HG03025 (cell line): ENCODE results near the gene ZNF609.
"Not testable (repeated sequence)": the region's sequence is repeated elsewhere in the genome, so short reads cannot be mapped to it uniquely, and the experiment has no call there.

Experiments used
- ATAC-seq: cut with Tn5 transposase; IDR thresholded peaks from one replicate; pipeline ENCODE4 v1.9.1; 2021; ENCODE audit warnings: mild to moderate bottlenecking, moderate library complexity; ENCODE audit not compliant: unreplicated experiment, low FRiP score

ZNF609 gene

GRCh38 chr15:64639744-64640143 is 179.4 kb downstream of the ZNF609 start:
- ATAC-seq = not testable (repeated sequence)

GRCh38 chr15:64640146-64640871 is 179.9 kb downstream of the ZNF609 start:
- no peak for ATAC-seq

GRCh38 chr15:64642875-64643274 is 182.5 kb downstream of the ZNF609 start:
- ATAC-seq = no peak

GRCh38 chr15:64643685-64644084 is 183.3 kb downstream of the ZNF609 start:
- ATAC-seq = no peak

GRCh38 chr15:64644811-64645210 is 184.4 kb downstream of the ZNF609 start:
- ATAC-seq = not testable (repeated sequence)

GRCh38 chr15:64645995-64646394 is 185.6 kb downstream of the ZNF609 start:
- no peak for ATAC-seq

GRCh38 chr15:64647367-64647766 is 187.0 kb downstream of the ZNF609 start:
- ATAC-seq = no peak

GRCh38 chr15:64650552-64650951 is 190.2 kb downstream of the ZNF609 start:
- no peak for ATAC-seq

- no peak for ATAC-seq
Observed at GRCh38 chr15:64651601-64652191, 191.3 kb downstream of the ZNF609 start.

- no peak for ATAC-seq
Observed at GRCh38 chr15:64653757-64654156, 193.4 kb downstream of the ZNF609 start.

GRCh38 chr15:64656508-64656907 is 196.1 kb downstream of the ZNF609 start:
- no peak for ATAC-seq

- ATAC-seq = no peak
Observed at GRCh38 chr15:64665179-64665578, 204.8 kb downstream of the ZNF609 start.

- no peak for ATAC-seq
Observed at GRCh38 chr15:64667736-64668161, 207.4 kb downstream of the ZNF609 start.

- ATAC-seq = no peak
Observed at GRCh38 chr15:64673866-64674265, 213.5 kb downstream of the ZNF609 start.

- no peak for ATAC-seq
Observed at GRCh38 chr15:64678126-64678819, 217.9 kb downstream of the ZNF609 start.

- no peak for ATAC-seq
Observed at GRCh38 chr15:64680097-64680496, 219.7 kb downstream of the ZNF609 start.

GRCh38 chr15:64681424-64682024 is 221.1 kb downstream of the ZNF609 start:
- no peak for ATAC-seq

- no peak for ATAC-seq
Observed at GRCh38 chr15:64682255-64682654, 221.9 kb downstream of the ZNF609 start.

- no peak for ATAC-seq
Observed at GRCh38 chr15:64683378-64683777, 223.0 kb downstream of the ZNF609 start.

- ATAC-seq = no peak
Observed at GRCh38 chr15:64685230-64685888, 225.0 kb downstream of the ZNF609 start.
